Measurements from ENCODE around the gene TRAM2.

Gene TRAM2

GRCh38 chr6:52544602-52545405, 32.1 kb downstream of the TRAM2 start:
- DNase-seq: no peak

- DNase-seq: no peak
Observed at GRCh38 chr6:52543729-52544601, 32.9 kb downstream of the TRAM2 start.

GRCh38 chr6:52543262-52543661, 33.6 kb downstream of the TRAM2 start:
- no peak for DNase-seq

- no peak for DNase-seq
Observed at GRCh38 chr6:52541135-52541534, 35.7 kb downstream of the TRAM2 start.

DNA sequence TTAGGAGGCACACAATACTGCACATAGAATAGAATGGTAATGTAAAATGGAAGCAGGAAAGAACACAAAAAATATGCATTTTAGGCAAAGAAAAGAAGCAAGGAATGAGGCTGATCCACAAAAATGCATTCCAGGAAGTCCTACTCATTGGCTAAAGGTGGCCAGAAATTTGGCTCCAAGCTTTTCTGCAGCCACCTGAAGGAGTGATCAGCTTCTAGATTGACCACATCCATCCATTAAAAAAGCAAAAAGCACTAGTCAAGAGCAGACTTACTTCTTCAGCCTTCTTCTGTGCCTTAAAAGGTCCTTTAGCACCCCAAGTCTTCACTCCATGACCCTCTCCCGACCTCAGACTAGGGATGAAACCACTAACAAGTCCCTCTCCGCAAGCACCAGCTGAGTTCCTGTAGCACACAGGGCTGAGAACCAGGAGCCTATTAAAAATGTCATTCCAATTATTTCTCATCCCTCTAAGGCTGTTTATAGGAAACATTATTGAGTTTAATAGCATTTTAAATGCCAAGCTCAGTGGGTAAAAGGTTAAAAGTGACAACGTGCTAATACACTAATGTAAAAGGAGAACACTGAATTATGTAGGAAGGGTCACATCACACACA, 36.5 kb downstream of the TRAM2 start:
- no peak for DNase-seq

DNA sequence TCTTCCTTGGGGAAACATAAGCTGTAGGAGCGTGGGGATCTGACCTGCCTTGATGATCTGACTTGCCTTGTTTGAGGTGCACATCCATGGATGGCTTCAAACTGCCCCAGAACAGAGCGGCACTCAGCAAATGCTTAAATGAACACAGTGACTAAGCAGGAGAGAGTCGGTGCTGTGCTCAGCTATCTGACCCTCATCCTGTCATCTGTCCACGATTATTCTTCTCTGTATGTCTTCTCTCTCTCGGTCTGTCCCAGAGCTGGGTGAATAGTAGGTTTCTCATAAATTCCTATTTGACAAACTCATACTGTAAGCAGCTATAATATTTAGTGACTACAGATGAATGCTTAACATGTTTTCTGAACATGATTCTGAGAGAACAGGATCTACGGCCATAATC, 37.3 kb downstream of the TRAM2 start:
- DNase-seq: no peak

DNA sequence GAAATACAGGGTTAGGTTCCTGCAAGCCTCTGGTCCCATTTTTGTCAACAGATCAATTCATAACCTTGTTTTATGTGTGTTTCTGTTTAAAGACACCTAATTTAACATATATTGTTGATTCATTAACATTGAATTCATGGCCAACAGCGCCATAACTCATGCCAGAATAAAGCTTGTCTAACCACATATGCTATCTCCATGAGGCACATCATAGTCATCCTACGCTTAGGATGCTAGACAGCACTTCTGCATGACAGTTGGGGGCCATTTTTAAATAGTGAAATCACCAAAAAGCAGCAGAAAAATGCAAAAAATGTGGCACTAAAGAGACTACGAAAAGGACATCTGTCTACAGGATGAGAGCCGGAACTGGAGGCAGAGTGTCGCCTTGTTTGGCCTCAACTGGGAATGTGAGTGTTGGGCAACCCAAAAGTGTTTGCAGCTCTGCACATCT, 37.9 kb downstream of the TRAM2 start:
- no peak for DNase-seq

DNA sequence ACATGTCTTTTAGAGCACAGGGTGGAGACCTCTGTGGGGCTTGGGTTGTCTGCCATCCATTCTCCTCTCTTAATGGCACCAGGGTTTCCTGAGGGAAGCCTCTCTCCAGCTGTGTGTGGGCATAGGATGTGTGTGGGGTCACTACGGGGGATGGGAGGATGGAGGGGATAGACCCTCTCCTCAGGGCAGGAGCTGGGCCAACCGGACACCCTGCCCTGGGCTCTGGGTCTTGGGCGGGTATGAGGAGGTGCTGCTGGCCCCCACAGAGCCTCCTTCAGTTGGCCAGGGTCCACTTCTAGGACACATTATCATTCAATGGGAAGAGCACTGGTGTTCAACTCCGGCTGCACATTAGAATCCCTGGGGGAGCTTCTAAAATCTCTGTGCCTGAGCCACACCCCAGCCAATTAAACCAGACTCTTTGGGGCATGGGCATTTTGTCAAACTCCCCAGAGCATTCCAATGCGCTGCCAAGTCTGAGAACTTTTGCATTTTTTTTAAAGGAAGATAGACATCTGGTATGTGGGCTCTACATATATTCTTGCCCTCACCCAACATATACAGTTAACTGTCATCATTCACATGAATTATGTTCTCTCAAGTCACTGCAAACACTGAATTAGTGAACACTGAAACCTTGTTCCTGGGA, 38.5 kb downstream of the TRAM2 start:
- no peak for DNase-seq

DNA sequence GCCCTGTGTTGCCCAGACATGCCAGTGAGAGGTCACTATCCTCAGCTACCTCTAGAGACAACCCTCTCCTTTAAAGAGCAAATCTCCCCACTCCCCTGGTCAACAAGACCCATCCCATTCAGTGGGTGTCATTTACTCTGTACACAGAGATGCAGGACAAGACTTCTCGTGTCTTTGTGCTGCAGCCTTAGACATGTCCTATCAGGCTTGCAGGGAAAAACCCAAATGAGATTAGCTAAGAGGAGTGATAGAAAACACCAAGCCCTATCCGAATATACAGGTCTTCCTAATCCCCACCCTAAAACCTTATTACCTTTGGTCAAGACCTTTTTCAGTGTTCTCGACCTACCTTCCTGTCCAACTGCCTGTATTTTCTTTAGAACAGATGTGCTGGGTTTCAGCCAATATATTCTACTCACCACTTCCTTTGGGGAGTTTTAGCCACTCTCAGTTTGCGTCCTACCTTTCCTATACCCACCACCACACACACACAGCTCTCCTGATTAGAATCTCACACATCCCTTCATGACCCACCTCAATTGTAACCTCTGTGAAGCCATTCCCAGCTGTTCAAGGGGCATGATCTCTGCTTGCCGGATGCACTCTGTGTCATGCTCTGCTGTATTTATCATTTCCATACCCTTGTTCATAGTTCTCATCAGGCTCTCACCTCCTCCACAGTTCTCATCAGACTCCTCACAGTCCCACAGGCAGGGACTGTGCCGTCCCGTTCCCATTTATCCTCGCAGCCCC, 39.7 kb downstream of the TRAM2 start:
- no peak for DNase-seq

DNA sequence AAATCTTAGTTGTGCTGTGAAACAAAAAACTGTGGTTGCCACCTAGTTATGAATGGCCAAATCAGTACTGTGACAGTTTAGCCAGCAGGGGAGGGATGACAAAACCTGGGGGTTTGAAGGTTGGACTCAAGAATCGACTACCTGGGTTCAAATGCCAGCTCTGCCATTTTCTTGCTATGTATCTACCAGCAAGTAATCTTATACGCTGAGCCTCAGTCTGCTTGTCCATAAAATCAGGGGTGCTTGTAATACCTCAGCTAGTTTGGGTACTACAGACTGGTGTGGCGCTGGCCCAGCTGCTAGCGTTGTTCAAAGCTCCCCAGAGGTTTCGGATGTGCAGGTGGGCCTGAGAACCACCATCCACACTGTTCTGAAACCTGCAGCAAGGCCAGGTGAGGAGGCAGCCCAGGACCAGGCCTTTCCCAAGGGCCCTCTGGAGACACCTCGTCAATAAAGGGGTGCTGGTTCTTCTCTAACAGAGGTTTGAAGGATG, 40.4 kb downstream of the TRAM2 start:
- no peak for DNase-seq

GRCh38 chr6:52535711-52536423, 41.0 kb downstream of the TRAM2 start:
- no peak for DNase-seq

- DNase-seq: no peak
Observed at GRCh38 chr6:52534966-52535390, 41.9 kb downstream of the TRAM2 start.

GRCh38 chr6:52534363-52534762, 42.5 kb downstream of the TRAM2 start:
- no peak for DNase-seq

GRCh38 chr6:52533491-52533890, 43.4 kb downstream of the TRAM2 start:
- DNase-seq: no peak

- no peak for DNase-seq
Observed at GRCh38 chr6:52532457-52532856, 44.4 kb downstream of the TRAM2 start.

DNA sequence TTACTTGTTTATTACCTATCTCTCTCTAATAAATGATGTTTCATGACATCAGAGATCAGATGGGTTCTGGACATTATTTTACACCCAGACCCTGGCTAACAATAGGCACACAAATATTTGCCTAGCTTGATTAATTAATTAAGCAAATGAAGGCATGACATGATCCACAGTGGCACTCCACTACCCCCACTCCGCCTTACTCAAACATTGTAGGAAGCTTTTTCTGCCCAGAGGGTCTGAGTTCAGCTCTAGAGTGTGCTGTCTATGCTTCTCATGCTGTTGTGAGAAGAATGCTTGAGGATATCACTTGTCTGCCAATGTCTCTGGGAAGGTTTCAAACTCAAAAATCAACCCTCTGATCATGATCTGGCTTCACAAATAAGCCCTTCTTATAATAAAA, 45.0 kb downstream of the TRAM2 start:
- DNase-seq: no peak

DNA sequence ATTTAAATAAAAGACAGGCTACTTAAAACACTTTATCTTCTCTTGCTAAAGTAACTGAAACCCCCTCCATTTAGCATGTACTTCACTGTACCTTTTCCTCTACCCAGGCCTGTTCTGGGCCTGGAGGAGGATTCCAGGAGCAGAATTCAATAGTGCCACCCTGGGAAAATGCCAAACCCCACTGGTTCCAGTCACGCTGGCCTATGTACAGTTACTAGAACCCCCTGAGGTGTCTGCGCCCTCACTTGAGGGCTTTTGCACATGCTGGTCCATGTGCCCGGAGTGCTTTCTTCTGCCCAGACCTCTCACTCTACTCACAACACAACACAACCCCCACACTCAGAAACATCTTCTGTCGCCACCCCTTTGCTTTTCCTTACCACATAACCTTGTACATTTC, 45.5 kb downstream of the TRAM2 start:
- DNase-seq: no peak

DNA sequence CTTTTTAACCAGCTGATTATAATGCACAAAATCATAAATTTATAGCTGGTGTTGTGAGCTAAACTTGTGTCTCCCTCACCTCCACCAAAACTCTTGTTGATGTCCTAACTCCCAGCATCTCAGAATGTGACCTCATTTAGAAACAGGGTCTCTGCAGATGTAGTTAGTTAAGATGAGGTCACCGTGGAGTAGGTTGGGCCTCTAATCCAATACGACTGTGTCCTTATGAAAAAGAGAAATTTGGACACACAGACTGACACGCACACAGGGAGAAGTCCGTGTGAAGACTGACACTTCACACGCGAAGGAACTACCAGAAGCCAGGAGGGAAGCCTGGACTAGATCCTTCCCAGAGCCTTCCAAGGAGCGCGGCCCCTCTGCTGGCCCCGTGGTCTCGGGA, 46.5 kb downstream of the TRAM2 start:
- no peak for DNase-seq

- DNase-seq: no peak
Observed at GRCh38 chr6:52529311-52529710, 47.5 kb downstream of the TRAM2 start.

DNA sequence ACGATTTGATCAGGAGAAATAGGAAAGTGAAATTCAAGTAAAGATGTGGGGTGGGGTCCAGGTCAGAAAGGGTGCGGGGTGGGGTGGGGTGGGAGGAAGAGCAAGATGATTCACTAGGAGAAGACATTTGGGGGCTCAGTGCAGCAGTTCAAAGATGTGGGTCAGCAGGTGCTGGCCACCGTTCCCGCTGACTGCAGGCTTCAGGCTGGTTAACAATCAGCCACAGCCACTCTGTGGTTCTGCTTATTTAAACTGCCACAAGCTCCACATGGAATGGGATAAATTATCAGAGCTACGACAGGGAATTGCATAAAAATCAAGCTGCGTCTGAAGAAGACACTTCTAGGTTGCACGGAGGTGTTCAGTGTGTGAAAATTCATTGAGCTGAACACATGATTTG, 49.4 kb downstream of the TRAM2 start:
- no peak for DNase-seq

DNA sequence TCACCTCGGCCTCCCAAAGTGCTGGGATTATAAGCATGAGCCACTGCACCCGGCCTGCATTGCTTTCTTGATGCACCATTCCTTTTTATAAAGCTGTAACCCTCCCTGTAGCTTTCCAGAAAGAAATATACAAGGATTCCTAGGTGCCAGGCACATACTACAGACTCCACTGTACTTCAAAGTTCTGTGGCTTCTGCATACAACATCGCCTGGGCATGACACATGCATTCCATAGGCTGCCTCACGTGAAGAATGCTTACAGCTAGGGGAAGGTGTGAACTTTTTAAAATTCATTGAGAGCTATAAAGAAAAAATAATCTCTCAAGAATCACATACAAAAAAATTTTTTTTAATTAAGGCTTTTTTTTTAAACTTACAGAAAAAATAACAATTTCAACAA, 50.2 kb downstream of the TRAM2 start:
- no peak for DNase-seq
